AG04449 (cell line): ENCODE results near the gene TOX2.

Experiments
- CTCF ChIA-PET: fragments of 350-600 bp; formaldehyde crosslinking; extraction: SDS; loops from one replicate; lab custom pipeline; 2021; ENCODE audit warnings: antibody characterized with exemption; lab: Yijun Ruan, JAX
- POLR2A ChIA-PET: fragments of 400-600, 350-600 bp; formaldehyde crosslinking; extraction: SDS; loops from one replicate; lab custom pipeline; 2020; ENCODE audit warnings: antibody characterized with exemption, inconsistent platforms; lab: Yijun Ruan, JAX
- DNase-seq: peaks from one replicate; pipeline ENCODE4 v3.0.0-alpha.2; 2010; ENCODE audit warnings: low read depth, low spot score
- H3K4me3 ChIP-seq: 2 replicates; pipeline ENCODE4 v1.5.1; 2011; ENCODE audit warnings: low read depth, mild to moderate bottlenecking, control low read depth, low read length
- TF ChIP-seq, protein P1 (sequence below): IDR thresholded peaks from one replicate; pipeline ENCODE4 v1.5.1; 2011; ENCODE audit warnings: mild to moderate bottlenecking, moderate library complexity, low read length, control low read depth, inconsistent platforms; ENCODE audit not compliant: insufficient read depth; ENCODE audit errors: missing control alignments

The TOX2 gene

DNA sequence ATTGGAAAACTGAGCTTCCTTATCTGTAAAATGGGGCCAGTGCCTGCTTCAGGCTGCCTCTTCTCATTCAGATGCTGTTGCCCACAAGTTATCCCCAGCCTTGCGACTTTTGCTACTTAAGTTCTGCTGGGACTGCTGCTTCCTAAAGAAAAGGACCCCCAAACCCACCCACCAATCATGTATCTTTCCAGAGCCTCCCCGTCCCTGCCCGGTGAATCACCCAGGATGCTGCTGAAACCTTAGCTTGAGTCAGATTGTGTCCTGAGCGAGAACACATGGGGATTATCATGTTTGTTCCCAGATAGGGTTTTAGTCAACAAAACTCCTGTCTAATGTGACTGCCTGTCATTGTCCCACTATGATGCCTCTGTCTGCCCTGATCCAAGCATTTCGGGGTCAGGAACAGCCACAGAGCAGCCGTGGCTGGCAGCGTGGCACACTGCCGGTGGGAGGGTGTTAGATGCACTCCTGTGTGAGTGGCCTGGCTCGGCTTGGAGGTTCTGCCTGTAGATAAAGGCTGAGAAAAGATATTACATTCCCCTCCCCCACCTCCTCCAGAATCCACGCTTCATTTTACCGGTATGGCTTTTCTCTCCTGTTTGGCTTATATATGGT, 79.9 kb downstream of the TOX2 start:
- CTCF ChIA-PET, result interaction anchor here (1.4 to 2.2 kb wide), 2 partner anchors 9 to 10 kb away, joined by 5 to 7 read pairs; no protein-coding TSS in a partner anchor
- POLR2A ChIA-PET, result interaction anchor here (0.6 kb wide), 1 partner anchor 108 kb away, joined by 3 read pairs; no protein-coding TSS in a partner anchor
- no peak for DNase-seq
- TF ChIP-seq, protein P1, sequence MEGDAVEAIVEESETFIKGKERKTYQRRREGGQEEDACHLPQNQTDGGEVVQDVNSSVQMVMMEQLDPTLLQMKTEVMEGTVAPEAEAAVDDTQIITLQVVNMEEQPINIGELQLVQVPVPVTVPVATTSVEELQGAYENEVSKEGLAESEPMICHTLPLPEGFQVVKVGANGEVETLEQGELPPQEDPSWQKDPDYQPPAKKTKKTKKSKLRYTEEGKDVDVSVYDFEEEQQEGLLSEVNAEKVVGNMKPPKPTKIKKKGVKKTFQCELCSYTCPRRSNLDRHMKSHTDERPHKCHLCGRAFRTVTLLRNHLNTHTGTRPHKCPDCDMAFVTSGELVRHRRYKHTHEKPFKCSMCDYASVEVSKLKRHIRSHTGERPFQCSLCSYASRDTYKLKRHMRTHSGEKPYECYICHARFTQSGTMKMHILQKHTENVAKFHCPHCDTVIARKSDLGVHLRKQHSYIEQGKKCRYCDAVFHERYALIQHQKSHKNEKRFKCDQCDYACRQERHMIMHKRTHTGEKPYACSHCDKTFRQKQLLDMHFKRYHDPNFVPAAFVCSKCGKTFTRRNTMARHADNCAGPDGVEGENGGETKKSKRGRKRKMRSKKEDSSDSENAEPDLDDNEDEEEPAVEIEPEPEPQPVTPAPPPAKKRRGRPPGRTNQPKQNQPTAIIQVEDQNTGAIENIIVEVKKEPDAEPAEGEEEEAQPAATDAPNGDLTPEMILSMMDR, result no peak
- H3K4me3 ChIP-seq, result no peak overlapping the region

DNA sequence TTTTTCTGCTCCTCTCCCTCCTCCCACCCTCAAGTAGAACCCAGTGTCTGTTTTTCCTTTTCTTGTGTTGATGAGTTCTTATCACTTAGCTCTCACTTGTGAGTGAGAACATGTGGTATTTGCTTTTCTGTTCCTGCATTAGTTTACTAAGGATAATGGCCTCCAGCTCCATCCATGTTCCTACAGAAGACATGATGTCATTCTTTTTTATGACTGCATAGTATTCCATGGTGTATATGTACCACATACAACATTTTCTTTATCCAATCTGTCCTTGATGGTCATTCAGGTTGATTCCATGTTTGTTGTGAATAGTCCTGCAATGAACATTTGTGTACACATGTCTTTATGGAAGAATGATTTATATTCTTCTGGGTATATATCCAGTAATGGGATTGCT, 81.0 kb downstream of the TOX2 start:
- TF ChIP-seq, protein P1, result no peak
- no peak for DNase-seq
- H3K4me3 ChIP-seq, result no peak overlapping the region
- POLR2A ChIA-PET, result no interaction called here
- CTCF ChIA-PET, result interaction anchor here (1.3 to 1.4 kb wide), 2 partner anchors 10 to 245 kb away, joined by 3 read pairs; no protein-coding TSS in a partner anchor

DNA sequence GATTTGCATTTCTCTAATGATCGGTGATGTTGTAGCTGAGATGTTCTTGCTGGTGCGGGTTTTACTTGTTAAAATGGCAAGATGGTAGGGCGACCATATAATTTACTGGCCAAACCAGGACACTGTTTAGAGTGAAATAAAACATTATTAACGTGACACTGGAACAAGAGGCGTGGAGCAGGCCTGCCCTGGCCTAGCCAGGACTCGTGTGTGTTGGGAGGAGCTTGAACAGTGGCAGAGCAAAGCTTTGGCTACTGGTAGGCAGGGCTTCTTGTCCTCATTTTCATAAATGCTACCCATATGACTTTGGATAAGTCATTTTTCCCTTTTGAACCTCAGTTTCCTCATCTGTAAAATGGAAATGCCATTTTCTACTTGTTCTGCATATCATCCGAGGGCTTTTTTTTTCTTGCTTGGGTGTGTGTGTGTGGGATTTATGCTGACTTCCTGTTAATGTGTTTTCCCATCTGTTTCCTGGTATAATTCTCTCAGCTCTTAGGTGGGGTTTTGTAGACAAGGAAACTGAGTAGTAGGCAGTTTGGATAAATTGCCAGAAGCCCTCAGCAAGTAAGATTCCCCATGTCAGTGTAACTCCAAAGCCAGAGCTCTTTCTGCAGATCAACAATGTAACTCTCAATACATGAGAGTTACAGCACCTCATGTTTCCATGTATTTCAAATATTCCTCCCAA, 81.7 kb downstream of the TOX2 start:
- no peak overlapping the region for H3K4me3 ChIP-seq
- POLR2A ChIA-PET, result no interaction called here
- DNase-seq, result no peak
- CTCF ChIA-PET, result interaction anchor here (0.6 to 1.4 kb wide), 6 partner anchors 9 to 246 kb away, joined by 3 read pairs; no protein-coding TSS in a partner anchor
- TF ChIP-seq, protein P1, result no peak

DNA sequence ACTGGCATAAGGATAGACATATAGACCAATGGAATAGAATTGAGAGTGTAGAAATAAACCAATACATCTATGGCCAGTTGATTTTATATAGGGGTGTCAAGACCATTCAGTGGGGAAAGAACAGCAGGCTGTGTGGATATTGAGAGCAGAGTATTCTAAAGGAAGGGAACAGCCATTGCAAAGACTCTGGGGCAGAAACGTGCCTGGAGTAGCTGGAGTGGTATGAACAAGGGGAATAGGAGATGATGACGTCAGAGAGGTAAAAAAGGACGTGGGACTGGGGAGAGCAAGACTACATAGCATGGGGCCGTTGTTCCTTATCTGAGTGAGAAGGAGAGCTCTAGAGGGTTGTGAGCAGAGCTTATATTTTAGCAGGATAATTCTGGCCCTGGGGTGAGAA, 85.2 kb downstream of the TOX2 start:
- H3K4me3 ChIP-seq, result no peak overlapping the region
- TF ChIP-seq, protein P1, result no peak
- no peak for DNase-seq
- ChIA-PET POLR2A (no interaction called here), CTCF (no interaction called here)

DNA sequence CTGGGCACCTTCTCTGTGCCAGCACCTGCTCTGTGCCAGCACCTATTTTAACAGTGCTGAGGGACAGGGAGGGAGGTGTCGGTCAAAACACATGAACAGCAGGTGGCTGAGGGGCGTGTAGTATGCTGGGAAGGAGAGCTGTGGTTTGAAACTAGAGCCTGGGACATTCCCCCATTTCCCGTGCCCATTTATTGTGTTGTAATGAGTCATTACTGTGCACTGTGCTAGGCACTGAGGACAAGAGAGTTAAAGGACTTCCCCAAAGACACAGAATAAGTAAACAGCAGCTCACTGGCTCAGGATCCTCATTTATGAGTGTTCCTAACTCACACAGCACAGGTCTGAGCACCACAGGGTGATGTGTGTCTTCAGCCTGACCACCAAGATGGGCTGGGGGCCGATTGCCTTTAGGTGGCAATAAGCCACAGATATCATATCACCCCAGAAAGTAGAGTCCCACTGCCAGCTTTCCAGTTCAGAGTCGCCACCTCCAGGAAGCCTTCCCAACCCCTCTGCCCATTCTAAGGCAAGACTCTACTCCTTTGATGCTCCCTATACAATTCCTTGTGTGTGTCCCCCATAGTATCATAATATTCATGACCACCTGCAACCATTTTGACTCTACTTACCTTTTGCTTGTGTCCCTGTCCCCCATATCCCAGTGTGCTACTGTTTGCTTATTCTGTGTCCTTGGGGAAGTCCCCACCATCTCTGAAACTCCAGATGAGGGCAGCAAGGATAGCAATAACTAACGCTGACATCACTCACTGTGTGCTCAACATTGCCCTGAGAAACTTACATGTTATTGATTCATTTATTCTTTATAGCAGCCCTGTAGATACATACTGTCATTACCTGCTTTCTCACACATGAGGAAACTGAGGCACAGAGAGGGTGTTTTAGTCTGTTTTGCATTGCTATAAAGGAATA, 87.3 kb downstream of the TOX2 start:
- TF ChIP-seq, protein P1, result no peak
- H3K4me3 ChIP-seq, result no peak overlapping the region
- CTCF ChIA-PET, result interaction anchor here (1.3 to 2.0 kb wide), 2 partner anchors 9 to 159 kb away, joined by 3 to 7 read pairs; no protein-coding TSS in a partner anchor
- POLR2A ChIA-PET, result no interaction called here
- DNase-seq, result no peak
